ENCODE data around the gene CEL. TPM values are rescaled to one million over a fixed set of nuclear protein-coding genes. Genes with fewer than 3 reads are reported as not detected.
A peak's percentile ranks its signal among the peaks of the same experiment; 100 is the strongest.
"Not testable (repeated sequence)": the region's sequence is repeated elsewhere in the genome, so short reads cannot be mapped to it uniquely, and the experiment has no call there.

Gene CEL
- polyA plus RNA-seq, 3 donors from 2014 or later = not detected

DNA sequence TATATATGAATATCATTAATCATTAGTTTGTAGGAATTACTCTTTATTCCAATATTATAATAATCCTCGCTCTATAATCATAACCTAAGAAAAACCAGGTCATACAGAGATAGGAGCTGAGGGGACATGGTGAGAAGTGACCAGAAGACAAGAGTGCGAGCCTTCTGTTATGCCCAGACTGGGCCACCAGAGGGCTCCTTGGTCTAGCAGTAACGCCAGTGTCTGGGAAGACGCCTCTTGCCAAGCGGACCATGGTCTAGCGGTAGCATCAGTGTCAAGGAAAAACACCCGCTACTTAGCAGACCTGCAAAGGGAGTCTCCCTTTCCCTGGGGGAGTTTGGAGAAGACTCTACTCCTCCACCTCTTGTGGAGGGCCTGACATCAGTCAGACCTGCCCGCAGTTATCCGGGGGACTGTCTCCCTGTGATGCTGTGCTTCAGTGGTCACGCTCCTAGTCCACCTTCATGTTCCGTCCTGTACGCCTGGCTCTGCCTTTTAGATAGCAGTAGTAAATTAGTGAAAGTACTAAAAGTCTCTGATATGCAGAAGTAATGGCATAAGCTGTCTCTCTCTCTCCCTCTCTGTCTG lies 20.8 kb upstream of the CEL start:
- H3K27me3 Mint-ChIP-seq (ENCODE audit: low read depth in 3 of 3); H3K27ac Mint-ChIP-seq; H3K4me3 Mint-ChIP-seq; H3K9me3 Mint-ChIP-seq: not testable (repeated sequence)
- H3K36me3 Mint-ChIP-seq = peaks cover 0 to 14% (median 5%) of the 10 kb centered on the region in 3 donors
- peaks cover 8 to 18% of the 10 kb centered on the region in 2 donors for H3K4me1 Mint-ChIP-seq
- peak; percentile 24 to 42 (median 27) for DNase-seq

DNA sequence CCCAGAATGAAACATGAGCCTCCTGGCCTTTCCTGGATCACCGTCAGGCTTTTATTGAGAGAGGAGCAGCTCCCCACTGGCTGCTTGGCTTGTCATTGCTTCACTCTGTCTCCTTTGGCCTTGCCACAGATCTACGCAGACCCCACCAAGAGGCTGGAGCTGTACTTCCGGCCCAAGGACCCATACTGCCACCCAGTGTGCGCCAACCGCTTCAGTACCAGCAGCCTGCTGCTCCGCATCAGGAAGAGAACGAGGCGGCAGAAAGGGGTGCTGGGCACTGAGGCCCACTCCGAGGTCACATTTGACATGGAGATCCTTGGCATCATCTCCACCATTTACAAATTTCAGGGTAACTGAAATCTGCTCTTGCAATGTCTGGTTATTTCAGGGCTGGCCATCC lies 19.8 kb upstream of the CEL start:
- no peak overlapping the region for H3K27ac Mint-ChIP-seq
- H3K36me3 Mint-ChIP-seq = peaks cover 0 to 21% (median 5%) of the 10 kb centered on the region in 3 donors
- peaks cover 5 to 14% of the 10 kb centered on the region in 2 donors for H3K4me1 Mint-ChIP-seq
- H3K4me3 Mint-ChIP-seq = no peak overlapping the region
- peaks cover 0 to 2% (median 0%) of the 10 kb centered on the region in 3 donors for H3K27me3 Mint-ChIP-seq (ENCODE audit: low read depth in 3 of 3)
- DNase-seq = no peak
- no peaks in the 10 kb centered on the region for H3K9me3 Mint-ChIP-seq

DNA sequence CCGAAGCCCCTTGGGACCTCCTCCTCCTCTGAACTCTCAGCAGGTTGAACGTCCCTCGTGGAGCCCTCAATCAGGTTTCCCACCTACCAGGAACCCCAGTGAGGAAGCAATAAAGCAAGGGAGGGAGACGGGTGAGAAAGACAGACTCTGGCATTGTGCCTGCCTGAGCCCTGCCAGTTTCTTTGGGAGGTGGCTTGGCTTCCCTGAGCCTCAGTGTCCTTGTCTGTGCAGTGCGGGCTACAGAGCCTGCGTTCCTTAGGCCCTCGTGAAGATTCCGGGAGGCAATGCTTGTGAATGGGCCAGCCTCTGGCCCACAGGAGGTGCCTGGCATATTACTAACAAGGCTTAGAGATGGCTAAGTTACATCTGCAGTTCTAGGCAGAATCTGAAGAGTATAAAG lies 19.1 kb upstream of the CEL start:
- H3K36me3 Mint-ChIP-seq = peaks cover 0 to 25% (median 5%) of the 10 kb centered on the region in 3 donors
- H3K27me3 Mint-ChIP-seq (ENCODE audit: low read depth in 3 of 3) = peaks cover 0 to 2% (median 2%) of the 10 kb centered on the region in 3 donors
- no peak for DNase-seq
- no peak overlapping the region for H3K4me3 Mint-ChIP-seq
- H3K4me1 Mint-ChIP-seq = peaks cover 3 to 9% of the 10 kb centered on the region in 2 donors
- no peaks in the 10 kb centered on the region for H3K9me3 Mint-ChIP-seq
- H3K27ac Mint-ChIP-seq = no peak overlapping the region

DNA sequence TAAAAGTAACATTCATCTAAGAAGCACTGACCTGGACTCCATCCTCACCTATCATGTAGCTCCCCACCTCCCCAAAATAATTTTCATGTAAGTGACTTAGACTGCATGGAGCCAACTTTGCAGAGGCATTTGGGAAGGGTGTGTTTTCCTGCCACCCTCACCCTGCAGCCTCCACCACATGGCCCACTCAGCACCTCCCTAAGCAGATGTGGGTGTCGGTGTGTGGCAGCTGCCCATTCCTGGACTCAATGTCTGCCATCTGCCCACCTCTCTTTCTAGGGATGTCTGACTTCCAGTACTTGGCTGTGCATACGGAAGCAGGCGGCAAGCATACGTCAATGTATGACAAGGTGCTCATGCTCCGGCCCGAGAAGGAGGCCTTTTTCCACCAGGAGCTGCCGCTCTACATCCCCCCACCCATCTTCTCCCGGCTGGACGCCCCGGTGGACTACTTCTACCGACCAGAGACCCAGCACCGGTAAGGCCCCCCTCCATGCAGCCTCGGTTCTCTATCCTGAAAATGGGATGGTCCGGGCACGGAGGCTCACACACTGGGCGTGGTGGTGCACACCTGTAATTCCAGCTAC lies 18.2 kb upstream of the CEL start:
- H3K36me3 Mint-ChIP-seq = peaks cover 0 to 25% (median 5%) of the 10 kb centered on the region in 3 donors
- no peak overlapping the region for H3K4me3 Mint-ChIP-seq
- H3K27ac Mint-ChIP-seq = no peak overlapping the region
- H3K9me3 Mint-ChIP-seq = no peaks in the 10 kb centered on the region
- DNase-seq = no peak
- H3K27me3 Mint-ChIP-seq (ENCODE audit: low read depth in 3 of 3) = peaks cover 0 to 2% (median 2%) of the 10 kb centered on the region in 3 donors
- peaks cover 0 to 5% of the 10 kb centered on the region in 2 donors for H3K4me1 Mint-ChIP-seq

DNA sequence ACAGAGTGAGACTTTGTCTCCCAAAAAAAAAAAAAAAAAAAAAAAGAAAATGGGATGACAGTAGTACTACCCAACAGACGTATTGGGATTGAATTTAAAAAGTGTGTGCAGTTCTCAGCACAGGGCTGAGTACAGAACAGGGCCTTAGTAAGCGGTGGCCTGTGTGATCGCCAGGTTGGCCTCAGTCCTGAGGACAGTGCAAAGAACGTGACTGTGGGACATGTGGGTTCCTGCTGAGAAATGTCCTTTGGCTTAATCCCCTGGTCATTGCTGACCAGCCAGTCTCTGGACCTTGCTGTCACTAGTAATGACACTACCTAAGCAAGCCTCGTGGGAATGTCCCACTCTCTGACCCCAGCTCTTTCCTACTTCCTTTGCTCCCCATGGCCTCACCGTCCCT lies 17.7 kb upstream of the CEL start:
- Mint-ChIP-seq H3K4me1 (peaks cover 0 to 5% of the 10 kb centered on the region in 2 donors), H3K36me3 (peaks cover under 1 to 25% (median 5%) of the 10 kb centered on the region in 3 donors), H3K27me3 (ENCODE audit: low read depth in 3 of 3) (peaks cover 0 to 2% (median 2%) of the 10 kb centered on the region in 3 donors), H3K9me3 (no peaks in the 10 kb centered on the region), H3K27ac (peak overlapping the region in 1 of 6 donors; percentile 49), H3K4me3 (no peak overlapping the region)
- DNase-seq = no peak

DNA sequence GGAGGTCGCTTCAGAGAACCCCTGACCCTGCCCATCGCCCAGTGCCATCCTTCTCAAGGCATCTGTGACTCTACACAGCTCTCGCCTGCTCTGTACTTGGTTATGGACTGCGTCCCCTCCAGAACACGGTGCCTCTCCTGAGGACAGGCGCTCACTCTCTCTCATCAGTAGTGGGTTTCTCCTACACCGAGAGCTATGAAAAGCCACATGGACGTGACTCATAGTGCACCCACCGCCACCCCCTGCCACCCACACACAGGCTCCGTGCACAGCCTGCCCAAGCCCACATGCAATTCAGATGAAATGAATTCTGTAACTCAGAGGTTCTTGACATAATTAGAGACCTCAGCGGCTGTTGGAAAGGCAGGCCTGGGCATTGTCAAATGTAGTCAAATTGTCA lies 17.1 kb upstream of the CEL start:
- H3K36me3 Mint-ChIP-seq = peaks cover 4 to 29% (median 7%) of the 10 kb centered on the region in 3 donors

DNA sequence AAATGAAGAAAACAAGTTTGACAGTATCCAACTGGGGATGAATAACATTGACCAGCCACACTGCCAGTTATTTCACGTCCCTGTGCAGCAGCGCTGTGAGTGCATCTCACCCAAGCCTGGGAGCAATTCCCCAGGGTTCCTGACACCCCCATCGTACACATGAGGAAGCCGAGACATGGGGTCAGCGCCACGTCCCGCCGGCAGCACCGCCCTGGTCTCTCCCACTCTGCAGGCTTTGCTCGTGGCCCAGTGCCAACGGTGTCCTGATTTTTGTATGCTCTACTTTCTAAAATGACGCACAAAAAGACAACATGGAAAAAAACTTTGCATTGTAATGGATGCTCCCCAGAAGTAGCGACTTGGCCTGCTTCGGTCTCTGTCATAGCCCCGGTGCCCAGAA lies 16.6 kb upstream of the CEL start:
- Mint-ChIP-seq H3K4me1 (no peaks in the 10 kb centered on the region), H3K27ac (no peak overlapping the region), H3K36me3 (peaks cover 4 to 34% (median 10%) of the 10 kb centered on the region in 3 donors), H3K27me3 (ENCODE audit: low read depth in 3 of 3) (peaks cover 0 to 2% (median 2%) of the 10 kb centered on the region in 3 donors), H3K9me3 (no peaks in the 10 kb centered on the region), H3K4me3 (no peak overlapping the region)
- no peak for DNase-seq

More for the DNA sequence above, 17.1 kb upstream of the CEL start:
- peaks cover 0 to 2% of the 10 kb centered on the region in 2 donors for H3K4me1 Mint-ChIP-seq
- H3K4me3 Mint-ChIP-seq = no peak overlapping the region
- H3K27me3 Mint-ChIP-seq (ENCODE audit: low read depth in 3 of 3) = peaks cover 0 to 2% (median 2%) of the 10 kb centered on the region in 3 donors
- peak overlapping the region in 1 of 6 donors; percentile 49 for H3K27ac Mint-ChIP-seq
- no peak for DNase-seq
- no peaks in the 10 kb centered on the region for H3K9me3 Mint-ChIP-seq

DNA sequence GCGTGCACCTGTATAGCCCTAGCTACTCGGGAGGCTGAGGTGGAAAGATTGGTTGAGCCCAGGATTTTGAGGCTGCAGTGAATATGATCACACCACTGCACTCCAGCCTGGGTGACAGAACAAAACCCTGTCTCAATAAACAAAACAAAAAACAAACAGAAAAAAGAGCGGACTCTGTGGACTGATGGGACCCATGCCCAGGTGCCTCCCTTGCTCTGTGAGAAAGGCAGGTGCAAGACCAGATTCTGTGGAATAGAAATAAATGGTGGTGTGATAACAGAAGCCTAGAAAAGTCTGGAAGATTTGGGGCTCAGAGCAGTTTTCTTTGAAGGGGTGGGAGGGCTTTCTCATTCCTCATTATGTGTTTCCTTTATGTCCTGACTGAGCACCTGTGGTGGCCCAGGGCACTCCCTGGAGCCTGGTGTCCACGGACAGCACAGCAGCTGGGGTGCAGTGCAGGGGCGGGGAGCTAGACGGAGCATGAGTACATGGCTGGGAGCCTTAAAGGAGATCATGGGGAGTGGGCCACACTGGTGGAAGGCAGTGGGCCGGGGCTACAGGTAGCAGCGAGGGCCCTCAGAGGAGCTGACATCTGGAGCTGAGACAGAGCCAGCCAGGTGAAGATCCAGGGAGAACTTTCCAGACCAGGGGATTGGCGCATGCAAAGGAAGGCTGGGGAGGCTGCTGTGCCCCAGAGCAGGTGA lies 15.4 kb upstream of the CEL start:
- Mint-ChIP-seq H3K4me1 (no peaks in the 10 kb centered on the region), H3K27ac (peak overlapping the region in 1 of 6 donors; percentile 7), H3K4me3 (no peak overlapping the region), H3K9me3 (no peaks in the 10 kb centered on the region), H3K36me3 (peaks cover 4 to 39% (median 13%) of the 10 kb centered on the region in 3 donors), H3K27me3 (ENCODE audit: low read depth in 3 of 3) (peaks cover 0 to 2% (median 2%) of the 10 kb centered on the region in 3 donors)
- DNase-seq = no peak

DNA sequence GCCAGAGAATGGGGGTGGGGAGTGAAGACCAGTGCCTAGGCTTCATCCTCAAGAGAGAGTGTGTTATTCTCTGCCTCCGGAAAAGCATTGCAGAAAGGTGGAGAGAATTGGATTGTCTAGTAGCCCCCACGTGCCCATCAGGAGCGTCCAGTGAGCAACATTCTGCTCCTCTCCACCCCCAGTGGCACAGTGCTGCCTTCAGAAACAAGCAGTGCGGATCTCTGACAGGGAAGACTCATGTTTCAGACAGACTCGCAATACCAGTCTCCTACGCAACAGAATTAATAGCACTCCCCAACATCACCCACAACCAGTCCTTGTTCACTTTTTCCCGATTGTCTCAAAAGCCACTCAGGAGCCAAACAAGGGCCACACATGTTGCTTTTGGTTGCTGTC lies 14.9 kb upstream of the CEL start:
- H3K9me3 Mint-ChIP-seq = no peaks in the 10 kb centered on the region
- H3K27ac Mint-ChIP-seq = no peak overlapping the region
- no peak for DNase-seq
- peaks cover 0 to 2% (median 2%) of the 10 kb centered on the region in 3 donors for H3K27me3 Mint-ChIP-seq (ENCODE audit: low read depth in 3 of 3)
- H3K4me1 Mint-ChIP-seq = no peaks in the 10 kb centered on the region
- H3K36me3 Mint-ChIP-seq = peaks cover 4 to 39% (median 13%) of the 10 kb centered on the region in 3 donors
- no peak overlapping the region for H3K4me3 Mint-ChIP-seq

DNA sequence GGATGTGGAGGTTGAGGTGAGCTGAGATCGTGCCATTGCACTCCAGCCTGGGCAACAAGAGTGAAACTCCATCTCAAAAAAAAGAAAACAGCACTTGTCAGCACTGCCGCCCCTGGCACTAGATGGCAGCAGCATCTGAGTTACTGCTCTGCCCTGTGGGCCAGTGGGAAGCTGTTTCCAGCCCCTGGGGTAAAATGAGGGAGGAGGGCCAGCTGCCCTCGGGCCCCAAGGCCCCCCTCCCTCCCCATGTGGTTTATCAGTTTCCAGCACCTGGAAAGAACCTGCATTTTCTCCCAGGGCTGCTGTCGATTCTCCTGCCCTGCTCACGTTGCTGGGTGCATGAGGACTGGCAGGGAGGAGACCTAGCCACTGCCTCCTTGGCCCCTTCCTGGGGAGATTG lies 13.2 kb upstream of the CEL start:
- DNase-seq = peak in 2 of 3 donors; percentile 21 to 40
- H3K4me1 Mint-ChIP-seq = no peaks in the 10 kb centered on the region
- peaks cover 4 to 30% (median 13%) of the 10 kb centered on the region in 3 donors for H3K36me3 Mint-ChIP-seq
- no peaks in the 10 kb centered on the region for H3K9me3 Mint-ChIP-seq
- no peak overlapping the region for H3K27ac Mint-ChIP-seq
- peaks cover 0 to 3% (median 2%) of the 10 kb centered on the region in 3 donors for H3K27me3 Mint-ChIP-seq (ENCODE audit: low read depth in 3 of 3)
- no peak overlapping the region for H3K4me3 Mint-ChIP-seq

DNA sequence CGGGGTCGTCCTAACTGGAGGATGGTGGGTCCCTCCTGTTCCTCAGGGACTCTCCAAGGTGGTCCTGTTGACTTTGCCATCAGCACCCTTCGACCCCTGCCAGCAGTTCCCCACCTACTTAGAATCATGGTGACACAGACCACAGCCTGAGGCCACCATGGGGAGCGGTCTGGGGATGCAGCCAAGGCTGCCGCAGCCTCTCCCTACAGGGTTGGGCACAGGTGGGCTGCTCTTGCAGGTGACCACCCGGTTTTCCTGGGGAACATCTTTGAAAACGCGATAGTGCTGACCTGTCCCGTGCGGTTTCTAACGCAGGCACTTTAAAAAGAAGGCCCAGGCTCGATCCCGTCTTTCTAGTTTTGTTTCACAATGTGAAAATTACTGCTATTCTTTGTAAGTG lies 12.7 kb upstream of the CEL start:
- H3K36me3 Mint-ChIP-seq = peaks cover 4 to 35% (median 16%) of the 10 kb centered on the region in 3 donors
- H3K27ac Mint-ChIP-seq = no peak overlapping the region
- H3K4me1 Mint-ChIP-seq = no peaks in the 10 kb centered on the region
- no peak for DNase-seq
- peaks cover 0 to 4% (median 2%) of the 10 kb centered on the region in 3 donors for H3K27me3 Mint-ChIP-seq (ENCODE audit: low read depth in 3 of 3)
- H3K4me3 Mint-ChIP-seq = no peak overlapping the region
- H3K9me3 Mint-ChIP-seq = no peaks in the 10 kb centered on the region

DNA sequence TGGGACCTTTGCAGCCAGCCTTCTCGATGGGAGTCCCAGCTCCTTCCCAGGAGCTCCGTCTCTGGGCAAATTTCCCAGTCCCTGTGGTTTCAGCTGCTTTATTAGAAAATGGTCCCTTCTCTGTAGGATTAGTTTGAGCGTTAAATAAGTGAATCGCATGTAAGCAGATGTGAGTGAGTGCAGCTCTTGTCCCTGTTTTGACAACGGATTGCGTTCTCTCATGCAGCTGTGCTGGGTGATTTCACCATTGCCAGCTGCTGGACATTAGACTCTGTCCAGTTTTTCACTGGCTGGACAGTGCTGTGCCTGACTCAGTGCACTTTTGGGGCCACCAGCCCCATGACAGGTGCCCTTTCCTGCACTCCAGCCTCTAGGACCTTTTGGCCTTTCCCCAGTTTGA lies 11.6 kb upstream of the CEL start:
- no peaks in the 10 kb centered on the region for H3K9me3 Mint-ChIP-seq
- no peak overlapping the region for H3K4me3 Mint-ChIP-seq
- H3K36me3 Mint-ChIP-seq = peaks cover 4 to 32% (median 11%) of the 10 kb centered on the region in 3 donors

DNA sequence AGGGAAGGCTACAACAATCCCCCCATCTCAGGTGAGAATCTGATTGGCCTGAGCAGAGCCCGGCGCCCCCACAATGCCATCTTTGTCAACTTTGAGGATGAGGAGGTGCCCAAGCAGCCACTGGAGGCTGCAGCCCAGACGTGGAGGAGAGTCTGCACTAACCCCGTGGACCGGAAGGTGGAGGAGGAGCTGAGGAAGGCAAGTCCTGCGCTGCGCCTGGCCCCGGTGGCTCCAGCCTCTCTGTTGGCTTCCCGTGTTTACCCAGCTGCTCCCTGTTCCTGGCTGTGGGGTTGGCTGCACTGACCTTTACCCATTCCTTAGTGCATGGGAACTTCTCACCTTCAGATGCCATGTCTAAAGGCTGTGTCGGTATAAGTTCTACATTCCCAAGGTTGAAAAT lies 11.0 kb upstream of the CEL start:
- Mint-ChIP-seq H3K9me3 (no peaks in the 10 kb centered on the region), H3K27me3 (ENCODE audit: low read depth in 3 of 3) (peaks cover 0 to 4% (median 2%) of the 10 kb centered on the region in 3 donors), H3K4me3 (no peak overlapping the region), H3K4me1 (no peaks in the 10 kb centered on the region), H3K27ac (no peak overlapping the region), H3K36me3 (peaks cover 4 to 34% (median 11%) of the 10 kb centered on the region in 3 donors)
- no peak for DNase-seq

More for the DNA sequence above, 11.6 kb upstream of the CEL start:
- peaks cover 0 to 4% (median 2%) of the 10 kb centered on the region in 3 donors for H3K27me3 Mint-ChIP-seq (ENCODE audit: low read depth in 3 of 3)
- DNase-seq = no peak
- H3K27ac Mint-ChIP-seq = no peak overlapping the region
- no peaks in the 10 kb centered on the region for H3K4me1 Mint-ChIP-seq

DNA sequence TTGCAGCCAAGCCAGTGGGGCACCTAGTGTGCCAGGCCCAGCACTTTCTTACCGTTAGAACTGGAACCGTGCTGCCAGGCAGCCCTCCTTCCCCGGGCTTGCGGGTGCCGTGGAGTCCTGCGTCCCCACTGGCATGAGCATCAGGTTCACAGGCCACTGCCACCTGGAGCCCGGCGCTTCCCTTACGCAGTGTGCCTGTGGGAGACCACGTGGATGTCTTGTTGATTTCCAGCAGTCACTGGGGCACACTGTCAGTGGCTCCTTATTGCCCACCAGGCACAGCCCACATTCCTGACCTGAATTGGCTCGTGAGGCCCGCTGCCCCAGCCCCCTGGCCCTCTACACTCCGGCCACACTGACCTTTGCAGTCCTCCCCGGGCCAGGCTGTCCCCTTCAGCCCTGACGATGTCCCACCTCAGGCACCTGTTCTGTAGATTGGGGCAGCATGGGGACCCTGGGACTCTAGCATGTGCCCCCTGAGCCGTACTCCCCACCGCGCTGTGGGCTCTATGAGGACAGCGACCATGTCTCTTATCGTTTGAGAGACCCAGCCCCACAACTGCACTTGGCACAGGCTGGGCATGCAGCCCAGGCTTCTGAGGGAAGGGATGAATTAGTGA lies 10.4 kb upstream of the CEL start:
- Mint-ChIP-seq H3K4me1 (no peaks in the 10 kb centered on the region), H3K27ac (no peak overlapping the region), H3K27me3 (ENCODE audit: low read depth in 3 of 3) (peaks cover 0 to 4% (median 0%) of the 10 kb centered on the region in 3 donors), H3K9me3 (no peaks in the 10 kb centered on the region), H3K36me3 (peaks cover 8 to 39% (median 15%) of the 10 kb centered on the region in 3 donors), H3K4me3 (no peak overlapping the region)
- DNase-seq = no peak
